Testis (tissue), 2 donors: Measurements from ENCODE around the gene ASXL1.

Experiments
- POLR2A ChIP-seq: fragments of 450-650 bp; IDR thresholded peaks from one replicate; pipeline ENCODE4 v1.6.1; 2017; ENCODE audit warnings: antibody characterized with exemption, mild to moderate bottlenecking, moderate library complexity
- TF ChIP-seq, protein P1 (sequence below), 3 experiments: fragments of 450-650 bp in 2 of 3; fragments of 200-600 bp in 1 of 3; sonication (generic) in 1 of 3; IDR thresholded peaks; one replicate each; pipeline ENCODE4 v1.5.1; 2016 to 2019; ENCODE audit warnings: antibody characterized with exemption in 3 of 3, mild to moderate bottlenecking in 2 of 3, moderate library complexity in 1 of 3

DNA sequence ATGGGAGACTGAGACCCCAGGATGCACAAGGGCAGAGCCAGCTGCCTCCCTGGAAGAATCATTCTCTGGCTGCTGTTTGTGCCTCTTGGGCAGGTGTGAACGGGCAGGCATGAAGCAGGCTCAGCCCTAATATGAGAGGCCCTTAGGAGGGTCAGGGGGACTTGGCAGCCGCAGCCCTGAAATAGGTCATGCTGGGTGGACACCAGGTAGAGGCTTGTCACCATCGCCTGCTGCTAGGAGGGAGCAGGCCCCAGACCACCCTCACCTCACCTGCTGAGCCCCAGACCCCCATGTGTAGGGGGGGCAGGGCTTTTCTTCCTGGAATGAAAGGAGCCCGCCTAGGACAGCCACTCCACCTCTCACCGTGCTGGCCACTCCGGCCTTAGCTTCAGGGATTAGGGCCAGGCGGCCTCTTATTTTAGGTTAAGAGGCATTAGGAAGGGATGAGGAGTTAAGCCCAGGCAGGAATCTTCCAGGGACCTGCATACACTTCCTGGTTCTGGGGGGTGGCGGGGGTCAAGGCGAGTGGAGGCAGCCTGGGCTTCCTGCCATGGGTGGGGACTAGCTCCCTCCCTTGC lies 92.4 kb downstream of the ASXL1 start:
- TF ChIP-seq POLR2A: no peak
- TF ChIP-seq, protein P1, sequence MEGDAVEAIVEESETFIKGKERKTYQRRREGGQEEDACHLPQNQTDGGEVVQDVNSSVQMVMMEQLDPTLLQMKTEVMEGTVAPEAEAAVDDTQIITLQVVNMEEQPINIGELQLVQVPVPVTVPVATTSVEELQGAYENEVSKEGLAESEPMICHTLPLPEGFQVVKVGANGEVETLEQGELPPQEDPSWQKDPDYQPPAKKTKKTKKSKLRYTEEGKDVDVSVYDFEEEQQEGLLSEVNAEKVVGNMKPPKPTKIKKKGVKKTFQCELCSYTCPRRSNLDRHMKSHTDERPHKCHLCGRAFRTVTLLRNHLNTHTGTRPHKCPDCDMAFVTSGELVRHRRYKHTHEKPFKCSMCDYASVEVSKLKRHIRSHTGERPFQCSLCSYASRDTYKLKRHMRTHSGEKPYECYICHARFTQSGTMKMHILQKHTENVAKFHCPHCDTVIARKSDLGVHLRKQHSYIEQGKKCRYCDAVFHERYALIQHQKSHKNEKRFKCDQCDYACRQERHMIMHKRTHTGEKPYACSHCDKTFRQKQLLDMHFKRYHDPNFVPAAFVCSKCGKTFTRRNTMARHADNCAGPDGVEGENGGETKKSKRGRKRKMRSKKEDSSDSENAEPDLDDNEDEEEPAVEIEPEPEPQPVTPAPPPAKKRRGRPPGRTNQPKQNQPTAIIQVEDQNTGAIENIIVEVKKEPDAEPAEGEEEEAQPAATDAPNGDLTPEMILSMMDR (IDR thresholded peaks at IDR 0.05): no peak
